ENCODE measurements around the gene ALS2CL. TPM values are rescaled to one million over a fixed set of nuclear protein-coding genes. Genes with fewer than 3 reads are reported as not detected.

The ALS2CL gene
- total RNA-seq, 1 donor from 2014 or later: 21.0 TPM

- peak; percentile 84 for DNase-seq
Measured at GRCh38 chr3:46629551-46630517, 63.6 kb downstream of the ALS2CL start.

DNA sequence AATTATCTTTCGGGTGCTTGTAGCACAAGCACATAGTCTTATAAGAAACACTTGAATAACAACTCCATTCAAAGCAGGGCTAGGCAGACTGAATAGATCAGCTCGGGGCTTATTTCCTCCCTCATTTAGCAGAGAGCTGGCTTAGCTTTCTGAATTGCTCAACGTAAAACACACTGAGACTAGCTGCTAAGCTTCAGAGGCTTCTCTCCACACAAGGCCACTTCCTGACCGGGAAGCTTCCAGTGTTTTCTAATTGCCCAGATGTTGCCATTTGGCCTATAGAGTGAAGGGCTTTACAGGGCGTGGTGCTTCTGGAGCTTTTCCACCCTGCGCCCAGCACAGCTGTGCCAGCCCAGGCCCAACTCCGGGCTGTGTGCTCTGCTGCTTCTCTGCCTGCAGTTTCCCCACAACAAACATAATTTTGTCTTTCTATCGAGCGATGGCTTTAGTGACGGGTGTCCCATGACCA is 64.5 kb downstream of the ALS2CL start:
- DNase-seq: peak; percentile 72

GRCh38 chr3:46627078-46627477 is 66.4 kb downstream of the ALS2CL start:
- no peak for DNase-seq

GRCh38 chr3:46626039-46626438 is 67.4 kb downstream of the ALS2CL start:
- no peak for DNase-seq

- no peak for DNase-seq
Measured at GRCh38 chr3:46624975-46625490, 68.4 kb downstream of the ALS2CL start.

GRCh38 chr3:46624533-46624932 is 68.9 kb downstream of the ALS2CL start:
- no peak for DNase-seq

DNA sequence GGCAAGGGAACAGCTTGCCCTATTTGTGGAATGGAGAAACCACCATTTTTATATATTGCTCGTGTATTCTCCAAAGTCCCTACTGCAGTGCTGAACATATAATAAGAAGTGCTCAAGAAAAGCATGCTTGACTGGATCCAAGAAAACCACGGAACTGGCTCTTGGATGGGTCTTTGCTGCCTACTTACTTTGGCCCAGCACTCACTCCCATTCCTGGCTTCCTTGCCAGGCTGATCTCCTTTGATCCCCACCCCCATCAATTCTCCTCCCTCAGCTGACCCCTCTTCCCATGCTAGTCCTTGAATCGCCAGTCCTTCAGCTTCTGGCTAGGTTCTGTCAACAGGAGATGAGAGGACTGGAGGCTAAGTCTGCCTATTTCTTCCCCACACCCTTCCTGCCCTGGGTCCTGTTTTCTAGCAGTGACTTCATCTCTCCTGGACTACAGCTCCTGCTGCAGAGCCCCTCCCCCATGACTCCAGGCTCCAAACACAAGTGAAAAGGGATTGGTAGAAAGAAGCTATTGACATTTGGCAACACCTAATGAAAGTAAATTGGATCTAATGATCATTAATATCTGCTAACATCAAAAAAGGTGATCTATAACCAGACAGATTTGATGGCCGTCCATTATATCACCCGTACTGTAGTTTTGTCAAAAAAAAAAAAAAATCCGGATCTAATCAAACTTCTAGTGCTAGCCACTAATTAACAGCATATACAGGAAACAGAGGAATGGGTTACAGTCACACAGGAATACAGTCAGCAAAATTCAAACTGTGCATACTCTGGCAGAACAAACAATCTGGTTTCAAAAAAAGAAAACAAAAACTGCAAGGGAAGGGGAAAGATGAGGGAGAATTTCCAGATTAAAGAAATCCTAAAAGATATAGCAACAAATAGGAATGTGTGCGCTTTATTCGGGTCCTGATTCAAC is 73.4 kb downstream of the ALS2CL start:
- peak; percentile 4 for DNase-seq

Small RNAs within 50 kb of the gene (small RNA-seq; reads per million reads assigned to genes)
- not detected for gene RF00591 (ENCODE audit: low replicate concordance)

Other genes with a start within 250 kb of the ALS2CL start
- 60.7 TPM for gene LTF, start 228.8 kb downstream of the ALS2CL start, total RNA-seq
- not detected for gene RTP3, start 195.7 kb downstream of the ALS2CL start, total RNA-seq
- 2.8 TPM for gene LRRC2, start 127.4 kb downstream of the ALS2CL start, total RNA-seq
- gene FAM240A, start 81.2 kb downstream of the ALS2CL start, total RNA-seq: not detected
- gene TMIE, start 7.7 kb upstream of the ALS2CL start, total RNA-seq: 0.30 TPM
- 0.89 TPM for gene PRSS50, start 24.2 kb upstream of the ALS2CL start, total RNA-seq
- 23.7 TPM for gene MYL3, start 169.8 kb upstream of the ALS2CL start, total RNA-seq
- 18.9 TPM for gene PTH1R, start 184.0 kb upstream of the ALS2CL start, total RNA-seq

Measured in skin of body (tissue), 3 donors.